ENCODE measurements around the gene MATN4.
A peak's percentile ranks its signal among the peaks of the same experiment; 100 is the strongest.

Gene MATN4

DNA sequence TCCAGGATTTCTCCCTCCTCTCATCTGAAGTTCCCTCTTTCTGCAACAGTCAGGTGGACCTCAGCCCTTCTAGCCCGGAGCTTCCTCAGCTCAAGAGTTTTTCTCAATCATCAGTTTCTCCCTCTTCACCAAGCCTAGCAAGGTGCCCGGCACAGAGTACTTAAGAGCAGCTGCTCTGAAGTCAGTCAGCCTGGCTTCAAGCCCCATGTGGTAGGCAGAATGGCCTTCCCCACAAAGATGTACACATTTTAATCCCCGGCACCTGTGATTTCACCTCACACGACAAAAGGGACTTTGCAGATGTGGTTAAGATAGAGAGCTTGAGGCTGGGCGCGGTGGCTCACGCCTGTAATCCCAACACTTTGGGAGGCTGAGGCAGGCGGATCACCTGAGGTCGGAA, 16.6 kb downstream of the MATN4 start:
- DNase-seq (ENCODE audit: low spot score), result no peak
- no peak for TF ChIP-seq CTCF (IDR thresholded peaks at IDR 0.05; ENCODE audit: borderline replicate concordance, control extremely low read depth, extremely low read depth, insufficient read depth, missing control alignments)
- in situ Hi-C loops (cut with MboI; ENCODE audit: low sequenced_read_pairs, unreplicated experiment), result no loop called here

DNA sequence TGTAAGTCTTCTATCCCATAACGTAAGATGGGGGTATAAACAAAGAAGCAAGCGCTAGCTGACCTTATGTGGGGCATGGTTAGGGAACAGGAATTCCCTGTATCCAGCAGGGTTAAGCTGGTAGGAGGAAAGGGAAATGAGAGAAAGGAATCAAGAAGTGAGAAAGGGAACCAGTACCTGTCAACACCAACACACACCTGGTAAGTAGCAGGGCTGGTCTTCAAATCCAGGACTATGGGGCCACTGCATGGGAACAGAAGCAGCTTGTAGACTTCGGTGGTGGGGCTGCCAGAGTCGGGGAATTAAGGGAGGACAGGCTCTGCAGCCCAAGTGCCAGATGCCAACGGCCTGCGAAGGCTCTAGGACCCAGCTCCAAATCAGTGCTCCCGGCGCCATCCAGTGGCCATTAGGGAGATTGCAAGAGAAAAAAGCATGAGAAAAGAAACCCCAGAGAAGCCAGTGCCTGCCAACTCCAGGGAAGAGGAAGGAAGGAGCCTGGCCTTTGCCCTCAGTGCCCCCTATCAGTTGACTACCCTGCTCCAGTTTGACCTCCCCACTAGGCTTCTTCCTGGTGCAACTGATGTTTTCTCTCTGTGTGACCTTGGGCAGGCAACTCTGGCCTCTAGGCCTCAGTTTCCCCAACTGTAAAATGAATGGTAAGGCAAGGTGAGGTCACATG, 17.3 kb downstream of the MATN4 start:
- in situ Hi-C loops (cut with MboI; ENCODE audit: low sequenced_read_pairs, unreplicated experiment), result no loop called here
- TF ChIP-seq CTCF (IDR thresholded peaks at IDR 0.05; ENCODE audit: borderline replicate concordance, control extremely low read depth, extremely low read depth, insufficient read depth, missing control alignments), result peak; percentile 87

DNA sequence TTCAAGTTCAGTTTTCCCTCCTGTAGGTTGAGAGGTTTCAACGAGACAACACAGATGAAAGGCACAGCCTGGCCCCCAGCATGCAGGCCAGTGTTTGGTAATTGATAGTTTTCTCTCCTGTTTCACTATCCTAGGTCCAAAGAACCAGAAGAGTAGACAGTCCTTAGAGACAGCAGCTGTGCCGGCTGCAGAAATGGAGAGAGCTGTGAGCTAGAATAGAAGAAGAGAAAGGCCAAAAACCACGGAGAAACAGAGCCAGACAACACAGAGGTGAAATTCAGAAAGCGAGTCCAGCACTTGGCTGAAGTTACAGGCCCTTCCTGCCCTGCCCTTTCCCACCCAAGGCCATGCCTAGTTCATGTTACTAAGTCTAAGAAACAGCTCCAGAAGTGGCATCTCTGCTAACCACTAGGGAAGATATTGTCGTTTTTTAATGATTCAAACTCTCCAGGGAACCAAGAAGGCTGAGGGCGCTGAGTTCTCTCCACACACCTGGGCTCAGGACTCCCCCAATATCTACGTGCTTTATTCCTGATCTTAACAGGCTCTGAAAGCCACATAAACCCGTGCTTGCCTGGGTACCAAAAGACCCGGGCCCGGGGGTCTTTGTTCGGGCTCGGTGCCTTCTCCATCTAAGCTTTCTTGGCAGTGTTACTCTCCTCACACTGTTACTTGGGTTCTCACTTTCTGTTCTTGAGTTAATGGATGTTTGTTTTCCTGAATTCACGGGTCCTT, 18.0 kb downstream of the MATN4 start:
- no peak for TF ChIP-seq CTCF (IDR thresholded peaks at IDR 0.05; ENCODE audit: borderline replicate concordance, control extremely low read depth, extremely low read depth, insufficient read depth, missing control alignments)
- no peak for DNase-seq (ENCODE audit: low spot score)
- in situ Hi-C loops (cut with MboI; ENCODE audit: low sequenced_read_pairs, unreplicated experiment), result no loop called here

More for the DNA sequence above, 17.3 kb downstream of the MATN4 start:
- peak; percentile 79 for DNase-seq (ENCODE audit: low spot score)

GRCh38 chr20:45288860-45289259, 19.2 kb downstream of the MATN4 start:
- in situ Hi-C loops (cut with MboI; ENCODE audit: low sequenced_read_pairs, unreplicated experiment), result no loop called here
- DNase-seq (ENCODE audit: low spot score), result no peak
- TF ChIP-seq CTCF (IDR thresholded peaks at IDR 0.05; ENCODE audit: borderline replicate concordance, control extremely low read depth, extremely low read depth, insufficient read depth, missing control alignments), result no peak

GRCh38 chr20:45288376-45288775, 19.7 kb downstream of the MATN4 start:
- DNase-seq (ENCODE audit: low spot score), result no peak
- TF ChIP-seq CTCF (IDR thresholded peaks at IDR 0.05; ENCODE audit: borderline replicate concordance, control extremely low read depth, extremely low read depth, insufficient read depth, missing control alignments), result no peak
- in situ Hi-C loops (cut with MboI; ENCODE audit: low sequenced_read_pairs, unreplicated experiment), result no loop called here

- no peak for TF ChIP-seq CTCF (IDR thresholded peaks at IDR 0.05; ENCODE audit: borderline replicate concordance, control extremely low read depth, extremely low read depth, insufficient read depth, missing control alignments)
- no peak for DNase-seq (ENCODE audit: low spot score)
- in situ Hi-C loops (cut with MboI; ENCODE audit: low sequenced_read_pairs, unreplicated experiment), result no loop called here
Observed at GRCh38 chr20:45283551-45284057, 24.5 kb downstream of the MATN4 start.

Measured in GM13976 (cell line).